UCSD-AML1 (cell line): Measurements from ENCODE around the gene ZNF683.
"Not testable (repeated sequence)": the region's sequence is repeated elsewhere in the genome, so short reads cannot be mapped to it uniquely, and the experiment has no call there.

ENCODE experiments used
- DNase-seq: peaks from one replicate; lab custom pipeline; 2025; ENCODE audit not compliant: unreplicated experiment; lab: John Stamatoyannopoulos, UW

ZNF683 gene

DNA sequence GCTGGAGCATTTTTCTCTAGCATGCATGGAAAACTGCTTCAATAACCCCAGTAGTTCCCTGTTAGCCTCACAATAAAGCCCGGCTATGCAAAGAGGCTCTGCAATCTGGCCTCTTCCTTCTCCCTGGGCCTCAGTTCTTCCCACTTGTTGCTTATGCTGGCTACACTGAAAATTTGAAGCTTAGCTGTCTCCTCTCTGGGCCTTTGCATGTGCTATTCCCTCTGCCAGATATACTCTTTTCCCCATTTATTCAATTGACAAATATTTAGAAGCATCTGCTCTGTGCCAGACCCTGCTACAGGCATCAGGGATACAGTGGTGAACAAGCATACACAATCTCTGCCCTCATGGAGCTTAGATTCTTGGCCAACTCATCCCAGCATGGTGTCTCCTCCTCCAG lies 33.9 kb downstream of the ZNF683 start:
- no peak for DNase-seq

- DNase-seq = no peak
These were observed 34.9 kb downstream of the ZNF683 start for GRCh38 chr1:26337625-26338024.

- DNase-seq = no peak
These were observed 35.4 kb downstream of the ZNF683 start for GRCh38 chr1:26337206-26337535.

DNA sequence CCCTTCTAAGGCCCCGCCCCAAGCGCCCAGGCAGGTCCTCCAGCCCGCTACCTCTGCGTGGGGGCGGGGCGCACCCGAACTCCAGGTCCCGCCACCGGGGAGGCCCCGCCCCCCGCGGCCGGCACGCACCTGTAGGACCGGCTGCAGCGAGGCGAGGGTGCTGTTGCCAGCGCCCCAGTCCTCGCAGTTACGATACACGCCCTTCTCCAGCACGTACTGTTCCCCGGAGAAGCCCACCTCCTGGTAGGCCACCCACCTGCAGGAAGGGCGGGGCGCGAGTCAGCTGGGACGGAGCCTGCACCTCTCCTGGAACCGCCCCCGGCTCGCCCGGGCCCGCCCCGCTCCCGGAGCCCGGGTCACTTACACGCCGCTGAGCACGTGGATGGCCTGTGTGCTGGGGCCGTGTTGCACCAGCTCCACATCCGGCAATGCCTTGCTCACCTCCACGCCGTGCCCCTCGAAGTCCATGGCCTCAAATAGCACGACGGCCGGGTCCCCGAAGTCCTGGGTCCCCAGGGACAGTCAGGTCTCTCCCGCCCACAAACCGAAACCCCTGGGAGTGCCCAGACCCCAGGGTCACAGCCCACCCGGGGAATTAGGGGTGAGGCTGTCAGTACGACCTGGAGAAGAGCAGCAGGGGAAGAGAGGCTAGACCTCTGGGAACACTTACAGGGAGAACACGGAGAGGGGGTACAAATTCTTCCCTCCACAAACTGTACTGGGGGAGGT lies 35.9 kb downstream of the ZNF683 start:
- no peak for DNase-seq

GRCh38 chr1:26335774-26336476 lies 36.6 kb downstream of the ZNF683 start:
- peak; percentile 52 for DNase-seq

GRCh38 chr1:26333312-26333711 lies 39.2 kb downstream of the ZNF683 start:
- DNase-seq = not testable (repeated sequence)

GRCh38 chr1:26330276-26330675 lies 42.3 kb downstream of the ZNF683 start:
- no peak for DNase-seq

DNA sequence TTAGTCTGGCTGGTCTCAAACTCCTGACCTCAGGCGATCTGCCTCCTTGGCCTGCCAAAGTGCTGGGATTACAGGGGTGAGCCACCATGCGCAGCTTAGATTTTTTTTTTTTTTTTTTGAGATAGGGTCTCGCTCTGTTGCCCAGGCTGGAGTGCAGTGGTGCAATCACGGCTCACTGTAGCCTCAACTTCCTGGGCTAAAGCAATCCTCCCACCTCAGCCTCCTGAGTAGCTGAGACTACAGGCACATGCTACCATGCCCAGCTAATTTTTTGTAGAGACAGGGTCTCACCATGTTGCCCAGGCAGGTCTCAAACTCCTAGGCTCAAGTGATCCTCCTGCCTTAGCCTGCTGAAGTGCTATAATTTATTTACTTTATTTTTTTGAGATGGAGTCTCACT lies 43.2 kb downstream of the ZNF683 start:
- DNase-seq = not testable (repeated sequence)

DNA sequence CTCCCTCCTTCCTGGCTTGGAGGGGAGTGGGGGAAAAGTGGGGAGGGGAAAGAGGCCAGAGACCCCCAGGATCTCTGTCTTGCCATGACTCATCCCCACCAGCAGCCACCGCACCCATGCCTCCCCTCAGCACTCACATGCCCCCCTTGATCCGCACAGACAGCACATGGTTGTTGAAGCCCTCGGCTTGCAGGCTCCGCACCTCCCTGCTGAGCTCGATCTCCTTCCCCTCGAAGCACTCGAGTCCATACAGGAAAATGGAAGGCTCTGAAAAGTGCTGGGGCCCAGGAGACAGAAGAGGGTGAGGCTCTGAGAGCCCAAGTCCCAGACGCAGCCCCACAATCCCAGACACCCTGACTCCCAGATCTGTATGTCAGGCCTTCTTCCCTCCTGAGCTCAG lies 44.0 kb downstream of the ZNF683 start:
- no peak for DNase-seq

- DNase-seq = no peak
These were observed 44.6 kb downstream of the ZNF683 start for GRCh38 chr1:26327956-26328362.

DNA sequence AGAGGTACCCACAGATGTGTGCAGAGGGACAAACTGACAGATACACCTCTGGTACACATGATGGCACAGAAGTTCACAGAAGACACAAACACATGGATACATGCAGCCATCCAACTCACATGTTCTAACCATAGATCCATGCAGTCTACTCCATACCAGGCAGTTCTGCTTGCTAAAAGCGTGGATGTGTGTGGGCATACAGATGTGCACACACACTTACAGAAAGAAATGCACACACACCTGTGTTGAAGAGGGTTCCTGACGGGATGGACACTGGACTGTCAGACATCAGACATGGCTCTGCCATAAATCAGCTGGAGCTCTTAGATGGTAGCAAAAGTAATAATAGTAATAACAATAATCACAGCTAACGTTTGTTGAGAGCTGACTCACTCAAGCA lies 48.0 kb downstream of the ZNF683 start:
- no peak for DNase-seq

DNA sequence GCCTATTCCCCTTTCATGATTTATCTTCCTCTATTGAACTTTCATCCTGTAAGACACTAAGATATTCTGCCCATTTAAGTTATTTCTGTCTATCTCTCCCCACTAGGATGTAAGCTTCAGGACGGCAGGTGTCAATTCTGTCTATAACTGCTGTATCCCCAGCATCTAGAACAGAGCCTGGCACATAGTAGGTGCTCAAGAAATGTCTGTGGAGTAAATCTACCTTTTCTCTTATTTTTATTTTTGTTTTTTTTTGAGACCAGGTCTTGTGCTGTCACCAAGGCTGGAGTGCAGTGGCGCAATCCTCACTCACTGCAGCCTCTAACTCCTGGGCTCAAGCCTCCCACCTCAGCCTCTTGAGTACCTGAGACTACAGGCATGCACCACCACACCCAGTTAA lies 49.2 kb downstream of the ZNF683 start:
- DNase-seq = no peak

- DNase-seq = no peak
These were observed 50.6 kb downstream of the ZNF683 start for GRCh38 chr1:26322042-26322331.

DNA sequence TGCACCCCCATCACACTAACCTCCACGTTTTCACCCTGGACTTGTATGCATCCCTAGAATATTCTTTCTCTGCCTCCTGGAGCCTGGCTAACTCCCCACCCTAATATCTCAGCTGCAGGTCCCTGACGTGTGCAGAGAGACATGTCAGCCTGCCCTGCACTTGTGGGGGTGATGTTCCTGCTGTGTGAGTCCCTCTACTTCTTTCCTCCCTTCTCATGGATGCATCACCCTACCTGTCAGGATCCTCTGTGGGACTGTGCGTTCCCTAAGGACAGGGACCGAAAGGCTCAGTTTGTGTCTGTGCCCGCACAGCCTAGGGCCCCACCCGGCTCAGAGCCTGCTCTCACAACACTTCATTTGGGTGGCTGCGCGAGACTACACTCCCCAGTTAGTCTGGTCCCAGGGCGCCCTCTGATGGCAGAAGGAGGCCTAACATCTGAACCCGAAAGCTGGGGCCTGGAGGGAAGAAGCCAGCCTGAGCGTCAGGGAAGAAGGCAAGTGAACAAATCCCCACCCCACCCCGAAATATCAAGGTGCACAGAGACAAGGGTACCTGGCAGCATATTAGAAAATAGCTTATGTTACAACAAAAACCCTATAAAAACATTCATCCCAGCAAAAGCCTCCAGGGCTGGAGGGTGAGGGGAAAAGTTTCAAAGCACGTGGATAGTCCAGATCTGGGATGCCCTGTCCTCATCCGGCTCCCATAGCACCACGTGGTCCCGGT lies 51.1 kb downstream of the ZNF683 start:
- DNase-seq = peak; percentile 88

- no peak for DNase-seq
These were observed 51.7 kb downstream of the ZNF683 start for GRCh38 chr1:26320896-26321295.

DNA sequence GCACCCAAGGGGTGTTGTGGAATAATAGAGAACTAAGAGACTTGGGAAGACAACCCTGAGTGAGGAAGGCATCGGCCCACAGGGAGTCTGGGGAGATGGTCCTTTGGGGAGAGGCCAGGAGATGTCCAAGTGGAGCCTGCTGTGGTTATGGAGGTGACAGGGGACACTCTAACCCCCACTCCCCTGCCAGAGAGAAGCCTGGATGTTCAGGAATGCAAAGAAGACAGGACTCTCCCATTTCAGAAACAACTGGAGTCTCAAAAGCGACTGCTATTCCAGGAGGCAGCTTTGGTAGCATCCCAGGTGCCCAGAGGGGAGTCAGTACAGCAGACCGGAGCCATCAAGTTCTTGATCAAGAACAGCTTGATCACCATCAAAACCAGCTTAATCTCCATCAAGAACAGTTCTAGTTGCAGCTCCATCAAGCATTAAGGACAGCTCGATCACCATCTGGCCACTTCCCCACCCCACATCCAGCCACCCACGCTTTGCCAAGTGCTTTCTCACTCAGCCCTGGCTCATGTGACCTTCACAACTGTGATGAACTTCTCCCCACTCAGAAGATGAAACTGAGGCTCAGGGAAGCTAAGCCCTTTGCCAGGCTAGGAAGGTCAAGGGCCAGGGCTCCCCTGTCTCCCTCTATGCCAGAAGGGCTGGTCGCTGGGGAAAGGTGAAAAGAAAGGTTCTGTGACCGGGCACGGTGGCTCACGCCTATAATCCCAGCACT lies 54.0 kb downstream of the ZNF683 start:
- peak; percentile 51 for DNase-seq

GRCh38 chr1:26317612-26318337 lies 54.8 kb downstream of the ZNF683 start, which contains the start of gene CD52:
Gene CD52 (plus strand): TSS chr1:26317958. CDS start chr1:26318018, 60 bp downstream.
- peak; percentile 64 for DNase-seq

GRCh38 chr1:26317146-26317545 lies 55.4 kb downstream of the ZNF683 start:
- DNase-seq = no peak

DNA sequence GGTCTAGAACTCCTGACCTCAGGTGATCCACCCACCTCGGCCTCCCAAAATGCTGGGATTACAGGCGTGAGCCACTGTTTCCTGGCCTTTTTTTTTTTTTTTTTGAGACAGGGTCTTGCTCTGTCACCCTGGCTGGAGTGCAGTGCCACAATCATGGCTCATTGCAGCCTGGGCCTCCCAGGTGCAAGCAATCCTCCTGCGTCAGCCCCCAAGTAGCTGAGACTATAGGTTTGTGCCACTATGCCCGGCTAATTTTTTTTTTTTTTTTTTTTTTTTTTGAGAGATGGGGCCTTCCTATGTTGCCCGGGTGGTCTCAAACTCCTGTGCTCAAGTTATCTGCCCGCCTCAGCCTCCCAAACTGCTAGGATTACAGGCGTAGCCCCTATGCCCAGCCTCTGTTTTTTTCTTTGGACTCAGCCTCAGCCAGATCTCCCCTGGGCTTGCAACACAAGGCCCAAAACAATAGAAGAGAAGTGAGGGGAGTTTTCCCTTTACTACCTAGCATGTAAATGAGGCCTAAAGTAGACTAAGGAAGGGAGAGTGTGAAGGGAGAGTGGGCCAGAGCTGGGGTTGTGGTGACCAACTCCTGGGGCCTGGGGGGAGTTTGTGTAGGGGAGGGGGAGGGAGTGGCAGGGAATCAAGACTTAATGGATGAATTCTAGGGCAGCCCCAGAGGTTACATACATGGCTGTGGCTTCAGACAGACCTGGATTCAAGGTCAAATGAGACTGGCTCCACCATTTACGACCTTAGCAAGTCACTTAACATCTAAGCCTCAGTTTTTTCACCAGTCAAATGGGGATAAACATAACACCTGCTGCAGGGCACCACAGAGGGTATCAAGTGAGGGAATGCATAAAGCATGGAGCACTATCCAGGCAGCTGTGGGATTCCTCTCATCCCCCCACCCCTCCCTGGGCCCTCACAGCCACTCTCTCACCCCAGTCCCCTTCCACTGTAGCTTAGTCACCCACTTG lies 56.4 kb downstream of the ZNF683 start:
- DNase-seq = no peak

- DNase-seq = no peak
These were observed 58.0 kb downstream of the ZNF683 start for GRCh38 chr1:26314501-26314900.
